Right atrium auricular region (tissue), 2 donors: Measurements from ENCODE around the gene PCARE. TPM values are rescaled to one million over a fixed set of nuclear protein-coding genes. Genes with fewer than 3 reads are reported as not detected.

Experiments used
- DNase-seq: peaks from one replicate; pipeline ENCODE4 v3.0.0-alpha.2; 2019; ENCODE audit warnings: low spot score
- H3K27ac ChIP-seq, 2 donors: fragments of 200-600 bp; sonication (generic); 1 replicate in 1 of 2; 2 replicates in 1 of 2; pipeline ENCODE4 v1.5.1; 2016 to 2019
- H3K27me3 ChIP-seq, 2 donors: fragments of 200-600 bp; sonication (generic); one replicate each; pipeline versions ENCODE4 v1.5.1 to v1.6.0; 2017 to 2019
- H3K36me3 ChIP-seq: fragments of 200-600 bp; sonication (generic); one replicate; pipeline ENCODE4 v1.5.1; 2016
- H3K4me1 ChIP-seq, 2 donors: fragments of 200-600 bp; sonication (generic); one replicate each; pipeline versions ENCODE4 v1.5.1 to v1.6.0; 2017 to 2019
- H3K4me3 ChIP-seq, 2 donors: fragments of 200-600 bp; sonication (generic); 1 replicate in 1 of 2; 2 replicates in 1 of 2; pipeline ENCODE4 v1.5.1; 2017 to 2019; ENCODE audit warnings: mild to moderate bottlenecking in 1 of 2, moderate library complexity in 1 of 2
- H3K9me3 ChIP-seq, 2 donors: fragments of 200-600 bp; sonication (generic); one replicate each; pipeline ENCODE4 v1.5.1; 2019
- total RNA-seq, 2 donors: library from RNA; depleted of rRNA; stranded (reverse); fragments of >200 nt; gene quantifications; one replicate each; pipeline ENCODE4 v1.1.0, GENCODE V29; 2016
- TF ChIP-seq, protein P1 (sequence below), 2 donors: fragments of 200-600 bp; sonication (generic); IDR thresholded peaks; one replicate each; pipeline ENCODE4 v1.5.1; 2019; ENCODE audit warnings: antibody characterized with exemption in 2 of 2

Gene PCARE
- total RNA-seq, 2 donors from 2014 or later: 0.79 to 2.2 TPM

DNA sequence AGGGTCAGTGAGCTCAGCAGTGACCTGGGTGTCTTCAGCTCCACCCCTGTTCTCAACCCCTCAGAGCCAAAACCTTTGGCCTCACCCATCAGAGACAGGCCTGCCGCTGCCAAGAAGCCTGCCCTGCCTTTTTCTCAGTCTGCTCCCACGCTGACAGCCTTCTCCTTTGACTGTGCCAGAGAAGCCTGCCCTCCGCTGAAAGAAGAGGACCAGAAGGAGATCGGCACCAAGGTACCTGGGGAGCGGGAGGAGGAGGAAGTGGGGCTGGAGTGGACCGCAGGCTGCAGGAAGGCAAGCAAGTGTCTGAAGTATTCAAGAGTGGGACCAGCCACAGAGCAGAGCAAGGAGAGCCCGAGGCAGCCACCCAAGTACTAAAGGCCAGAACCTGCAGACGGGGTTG, 60.0 kb downstream of the PCARE start:
- DNase-seq: no peak
- Histone ChIP-seq H3K4me3 (peak overlapping the region; percentile 10 to 34), H3K4me1 (peaks cover 0 to 92% of the 10 kb centered on the region in 2 donors), H3K27ac (peak overlapping the region; percentile 90 to 94), H3K36me3 (no peaks in the 10 kb centered on the region), H3K27me3 (no peaks in the 10 kb centered on the region), H3K9me3 (no peaks in the 10 kb centered on the region)
- TF ChIP-seq, protein P1, sequence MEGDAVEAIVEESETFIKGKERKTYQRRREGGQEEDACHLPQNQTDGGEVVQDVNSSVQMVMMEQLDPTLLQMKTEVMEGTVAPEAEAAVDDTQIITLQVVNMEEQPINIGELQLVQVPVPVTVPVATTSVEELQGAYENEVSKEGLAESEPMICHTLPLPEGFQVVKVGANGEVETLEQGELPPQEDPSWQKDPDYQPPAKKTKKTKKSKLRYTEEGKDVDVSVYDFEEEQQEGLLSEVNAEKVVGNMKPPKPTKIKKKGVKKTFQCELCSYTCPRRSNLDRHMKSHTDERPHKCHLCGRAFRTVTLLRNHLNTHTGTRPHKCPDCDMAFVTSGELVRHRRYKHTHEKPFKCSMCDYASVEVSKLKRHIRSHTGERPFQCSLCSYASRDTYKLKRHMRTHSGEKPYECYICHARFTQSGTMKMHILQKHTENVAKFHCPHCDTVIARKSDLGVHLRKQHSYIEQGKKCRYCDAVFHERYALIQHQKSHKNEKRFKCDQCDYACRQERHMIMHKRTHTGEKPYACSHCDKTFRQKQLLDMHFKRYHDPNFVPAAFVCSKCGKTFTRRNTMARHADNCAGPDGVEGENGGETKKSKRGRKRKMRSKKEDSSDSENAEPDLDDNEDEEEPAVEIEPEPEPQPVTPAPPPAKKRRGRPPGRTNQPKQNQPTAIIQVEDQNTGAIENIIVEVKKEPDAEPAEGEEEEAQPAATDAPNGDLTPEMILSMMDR (IDR thresholded peaks at IDR 0.05): no peak

DNA sequence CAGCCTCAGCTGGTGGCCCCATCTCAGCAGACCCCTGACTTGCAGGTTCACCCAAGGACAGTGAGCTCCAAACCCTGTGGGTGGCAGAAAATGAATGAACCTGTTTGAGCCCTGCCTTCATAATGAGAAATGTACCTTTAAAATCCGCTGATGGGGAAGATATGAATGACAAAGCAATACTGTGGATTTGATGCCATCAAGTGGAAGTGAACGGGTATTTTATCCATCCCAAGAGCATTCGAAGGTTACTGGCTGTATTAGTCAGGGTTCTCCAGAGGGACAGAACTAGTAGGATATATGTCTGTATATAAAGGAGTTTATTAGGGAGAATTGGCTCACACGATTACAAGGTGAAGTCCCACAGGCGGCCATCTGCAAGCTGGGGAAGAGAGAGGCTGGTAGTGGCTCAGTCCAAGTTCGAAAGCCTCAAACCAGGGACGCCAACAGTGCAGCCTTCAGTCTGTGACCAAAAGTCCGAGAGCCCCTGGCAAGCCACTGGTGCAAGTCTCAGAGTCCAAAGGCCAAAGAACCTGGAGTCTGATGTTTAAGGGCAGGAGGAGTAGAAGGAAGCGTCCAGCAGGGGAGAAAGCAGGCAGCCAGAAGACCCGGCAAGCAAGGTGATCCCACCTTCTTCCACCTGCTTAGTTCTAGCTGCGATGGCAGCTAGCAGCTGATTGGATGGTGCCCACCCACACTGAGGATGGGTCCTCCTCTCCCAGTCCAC, 61.1 kb downstream of the PCARE start:
- H3K4me3 ChIP-seq: peak overlapping the region in 1 of 2 donors; percentile 34
- peaks cover 0 to 89% of the 10 kb centered on the region in 2 donors for H3K4me1 ChIP-seq
- TF ChIP-seq, protein P1 (IDR thresholded peaks at IDR 0.05): peak in 1 of 2 donors; percentile 25
- no peaks in the 10 kb centered on the region for H3K9me3 ChIP-seq
- H3K36me3 ChIP-seq: no peaks in the 10 kb centered on the region
- no peak for DNase-seq
- H3K27ac ChIP-seq: peak overlapping the region; percentile 90 to 94
- no peaks in the 10 kb centered on the region for H3K27me3 ChIP-seq

DNA sequence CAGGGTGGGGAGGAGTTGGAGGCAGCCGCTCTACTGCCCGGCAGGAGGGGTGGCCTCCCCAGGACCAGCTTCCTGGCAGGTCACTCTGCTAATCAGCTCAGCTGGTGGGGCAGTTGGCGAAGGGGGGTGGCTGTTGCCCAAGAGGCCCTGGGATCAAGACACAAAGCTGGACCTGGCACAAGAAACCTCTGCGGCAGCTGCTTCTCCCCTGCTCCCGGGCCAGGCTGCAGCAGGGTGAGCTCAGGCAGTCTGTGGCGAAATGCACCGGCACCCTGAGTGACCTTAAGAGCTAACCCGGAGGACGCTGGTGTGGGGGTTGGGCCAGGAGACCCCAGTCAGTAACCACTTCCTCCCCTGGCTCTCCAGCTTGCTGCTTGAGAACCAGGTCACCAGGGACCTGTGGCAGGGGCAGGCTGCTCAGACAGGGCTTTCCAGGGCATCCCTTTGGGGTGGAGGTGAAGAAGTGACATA, 62.1 kb downstream of the PCARE start:
- peak; percentile 80 for DNase-seq
- H3K9me3 ChIP-seq: no peaks in the 10 kb centered on the region
- TF ChIP-seq, protein P1 (IDR thresholded peaks at IDR 0.05): no peak
- H3K4me3 ChIP-seq: no peak overlapping the region
- H3K27me3 ChIP-seq: no peaks in the 10 kb centered on the region
- H3K27ac ChIP-seq: peak overlapping the region; percentile 90 to 94
- peaks cover 0 to 79% of the 10 kb centered on the region in 2 donors for H3K4me1 ChIP-seq
- no peaks in the 10 kb centered on the region for H3K36me3 ChIP-seq

Other genes with a start within 250 kb of the PCARE start
- 10 to 100 TPM in 1 of 2 donors, 1 to 10 TPM in 1; 7.0 to 16.2 TPM for gene TRMT61B, start 204.2 kb downstream of the PCARE start, total RNA-seq
- 10 to 100 TPM; 17.8 to 18.9 TPM for gene WDR43, start 179.9 kb downstream of the PCARE start, total RNA-seq
- gene TOGARAM2, start 93.2 kb downstream of the PCARE start, total RNA-seq: 1 to 10 TPM; 2.0 to 6.6 TPM
- 10 to 100 TPM; 66.5 to 71.0 TPM for gene CLIP4, start 40.9 kb upstream of the PCARE start, total RNA-seq